GM19240 (cell line): ENCODE data around the gene ZFP90.
"Not testable (repeated sequence)": the region's sequence is repeated elsewhere in the genome, so short reads cannot be mapped to it uniquely, and the experiment has no call there.

Experiments used
- DNase-seq: peaks from one replicate; pipeline ENCODE4 v3.0.0; 2011; ENCODE audit warnings: low spot score; ENCODE audit not compliant: insufficient read length

ZFP90 gene

GRCh38 chr16:68517606-68518166, 21.4 kb upstream of the ZFP90 start:
- DNase-seq: no peak

GRCh38 chr16:68519225-68519745, 19.8 kb upstream of the ZFP90 start:
- DNase-seq: no peak

DNA sequence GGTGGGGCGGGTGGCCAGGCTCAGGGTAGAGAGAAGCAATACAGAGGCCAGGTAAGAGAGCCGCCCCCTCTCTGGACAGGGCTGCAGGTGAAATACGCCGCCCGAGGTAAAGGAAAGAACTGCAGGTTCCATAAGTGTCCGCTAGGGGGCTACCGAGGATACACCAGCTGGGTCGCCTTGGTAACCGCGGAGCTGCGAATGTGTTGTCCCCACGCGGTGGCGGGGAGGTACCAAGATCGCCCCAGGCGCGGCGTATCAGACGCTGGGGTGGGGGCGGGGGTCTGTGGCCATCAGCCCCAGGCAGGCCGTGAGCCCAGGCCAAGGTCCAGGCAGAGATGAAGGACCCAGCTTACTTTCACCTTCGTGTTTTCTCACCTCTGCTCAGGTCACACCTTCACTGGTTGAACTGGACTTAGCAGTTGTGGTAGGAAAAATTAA, 18.4 kb upstream of the ZFP90 start:
- DNase-seq: peak; percentile 99

GRCh38 chr16:68524069-68524820, 14.8 kb upstream of the ZFP90 start:
- no peak for DNase-seq

DNA sequence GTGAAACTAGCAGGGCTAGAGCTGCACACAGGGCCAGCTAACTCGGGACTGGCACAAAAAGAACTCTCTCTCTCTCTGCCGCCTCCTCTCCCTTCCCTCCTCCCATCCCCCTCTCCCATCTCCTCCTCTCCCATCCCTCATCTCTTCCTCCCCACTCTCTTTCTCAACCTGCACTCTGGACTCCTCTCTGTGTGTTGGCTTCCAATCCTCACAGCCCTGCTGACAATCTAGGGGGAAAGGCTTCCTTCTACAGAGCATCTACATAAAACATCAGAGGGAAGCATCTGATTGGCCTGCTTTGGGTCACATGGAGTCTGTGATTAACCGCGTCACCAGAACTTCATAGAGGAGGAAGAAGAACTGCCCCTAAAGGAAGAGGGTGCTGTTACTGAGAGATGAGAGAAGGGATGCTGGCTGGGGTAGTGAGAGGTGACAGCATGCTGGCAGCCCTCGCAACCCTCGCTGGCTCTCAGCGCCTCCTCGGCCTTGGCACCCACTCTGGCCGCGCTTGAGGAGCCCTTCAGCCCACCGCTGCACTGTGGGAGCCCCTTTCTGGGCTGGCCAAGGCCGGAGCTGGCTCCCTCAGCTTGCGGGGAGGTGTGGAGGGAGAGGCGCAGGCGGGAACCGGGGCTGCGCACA, 12.8 kb upstream of the ZFP90 start:
- no peak for DNase-seq

- no peak for DNase-seq
Measured at GRCh38 chr16:68526782-68527145, 12.3 kb upstream of the ZFP90 start.

DNA sequence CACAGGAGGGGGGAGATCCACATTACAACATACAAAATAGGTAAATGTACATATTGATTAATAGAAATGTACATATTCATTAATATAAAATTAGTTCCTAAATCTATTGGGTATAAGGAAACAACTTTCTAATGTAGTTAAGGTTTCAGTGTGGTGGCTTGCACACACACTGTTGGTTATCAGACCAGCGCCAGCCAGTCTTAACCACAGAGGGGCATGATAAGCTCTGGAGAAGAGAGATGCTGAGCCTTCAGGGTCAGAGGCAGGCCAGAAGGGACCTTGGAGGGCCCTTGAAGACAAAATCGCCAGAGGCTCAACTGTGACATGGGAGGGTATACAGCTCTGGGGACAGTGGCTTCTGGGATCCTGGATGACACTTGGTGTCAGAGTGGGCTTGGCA, 10.9 kb upstream of the ZFP90 start:
- no peak for DNase-seq

GRCh38 chr16:68528686-68529379, 10.3 kb upstream of the ZFP90 start:
- peak; percentile 97 for DNase-seq

- no peak for DNase-seq
Measured at GRCh38 chr16:68529608-68529930, 9.5 kb upstream of the ZFP90 start.

GRCh38 chr16:68529931-68530701, 9.0 kb upstream of the ZFP90 start:
- DNase-seq: peak; percentile 97

- no peak for DNase-seq
Measured at GRCh38 chr16:68533937-68534336, 5.2 kb upstream of the ZFP90 start.

DNA sequence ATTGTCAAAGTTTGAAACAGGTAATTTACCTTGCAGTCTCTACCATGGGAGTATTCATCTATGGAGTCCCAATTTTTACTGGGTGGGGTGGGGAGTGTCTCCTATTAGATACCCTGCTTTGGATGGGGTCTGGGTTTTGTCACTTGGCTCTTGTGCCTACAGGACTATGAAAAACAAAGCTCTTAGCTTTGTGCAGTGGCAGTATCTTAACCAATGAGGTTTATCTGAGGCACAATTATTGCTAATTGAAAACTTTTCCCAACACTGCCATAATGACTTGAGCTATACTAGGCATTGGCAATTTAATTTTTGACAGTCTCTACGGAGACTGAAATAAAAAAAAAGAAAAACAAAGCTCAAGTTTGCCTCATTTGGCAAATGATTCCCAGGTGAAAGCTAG, 3.8 kb upstream of the ZFP90 start:
- DNase-seq: no peak

GRCh38 chr16:68539711-68540239, 684 bp downstream of the ZFP90 start:
- no peak for DNase-seq

DNA sequence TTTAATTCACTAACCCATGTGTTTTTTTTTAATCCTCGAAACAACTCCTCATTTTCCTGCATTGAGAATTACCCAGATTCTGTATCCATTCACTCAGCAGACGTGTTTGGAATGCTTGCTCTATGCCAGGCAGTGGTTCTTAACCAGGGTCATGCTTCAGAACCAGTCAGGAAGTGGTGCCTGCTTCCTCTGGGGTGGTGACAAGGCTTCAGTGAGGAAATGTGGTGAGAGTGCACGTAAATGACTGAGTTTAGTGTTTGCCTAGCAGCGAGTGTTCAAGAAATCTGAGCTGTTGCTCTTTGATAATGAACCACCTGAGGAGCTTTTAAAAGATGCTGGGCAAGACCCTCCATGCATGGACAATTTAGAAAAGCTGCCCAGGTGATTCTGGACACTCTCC, 9.9 kb downstream of the ZFP90 start:
- DNase-seq: no peak

DNA sequence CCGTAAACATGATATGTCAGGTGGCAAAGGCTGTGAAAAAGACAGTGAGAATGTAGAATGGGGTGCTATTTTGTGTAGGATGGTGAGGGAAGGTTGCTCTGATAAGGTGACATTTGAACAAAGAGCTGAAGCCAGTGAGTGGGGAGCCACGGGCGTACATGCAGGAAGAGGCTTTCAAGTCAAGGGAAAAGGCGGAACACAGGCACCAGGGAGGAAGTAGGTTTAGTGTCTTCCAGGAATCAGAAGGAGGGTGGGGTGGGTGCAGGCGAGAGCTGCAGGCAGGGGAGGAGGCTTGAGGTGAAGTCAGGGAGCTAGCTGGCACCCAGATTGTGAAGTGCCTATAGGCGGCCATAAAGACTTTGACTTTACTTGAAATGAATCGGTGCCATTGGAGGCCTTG, 14.1 kb downstream of the ZFP90 start:
- DNase-seq: no peak

GRCh38 chr16:68560341-68560740, 21.2 kb downstream of the ZFP90 start:
- not testable (repeated sequence) for DNase-seq

DNA sequence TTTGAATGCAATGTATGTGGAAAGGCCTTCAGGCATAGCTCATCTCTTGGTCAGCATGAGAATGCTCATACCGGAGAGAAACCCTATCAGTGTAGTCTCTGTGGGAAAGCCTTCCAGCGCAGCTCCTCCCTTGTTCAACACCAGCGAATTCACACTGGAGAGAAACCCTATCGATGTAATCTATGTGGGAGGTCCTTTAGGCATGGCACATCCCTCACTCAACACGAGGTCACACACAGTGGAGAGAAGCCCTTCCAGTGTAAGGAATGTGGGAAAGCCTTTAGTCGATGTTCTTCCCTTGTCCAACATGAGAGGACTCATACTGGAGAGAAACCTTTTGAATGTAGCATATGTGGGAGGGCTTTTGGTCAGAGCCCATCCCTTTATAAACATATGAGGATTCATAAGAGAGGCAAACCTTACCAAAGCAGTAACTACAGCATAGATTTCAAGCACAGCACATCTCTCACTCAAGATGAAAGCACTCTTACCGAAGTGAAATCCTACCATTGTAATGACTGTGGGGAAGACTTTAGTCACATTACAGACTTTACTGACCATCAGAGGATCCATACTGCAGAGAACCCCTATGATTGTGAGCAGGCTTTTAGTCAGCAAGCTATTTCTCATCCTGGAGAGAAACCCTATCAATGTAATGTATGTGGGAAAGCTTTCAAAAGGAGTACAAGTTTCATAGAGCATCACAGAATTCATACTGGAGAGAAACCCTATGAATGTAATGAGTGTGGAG, 24.7 kb downstream of the ZFP90 start:
- no peak for DNase-seq

DNA sequence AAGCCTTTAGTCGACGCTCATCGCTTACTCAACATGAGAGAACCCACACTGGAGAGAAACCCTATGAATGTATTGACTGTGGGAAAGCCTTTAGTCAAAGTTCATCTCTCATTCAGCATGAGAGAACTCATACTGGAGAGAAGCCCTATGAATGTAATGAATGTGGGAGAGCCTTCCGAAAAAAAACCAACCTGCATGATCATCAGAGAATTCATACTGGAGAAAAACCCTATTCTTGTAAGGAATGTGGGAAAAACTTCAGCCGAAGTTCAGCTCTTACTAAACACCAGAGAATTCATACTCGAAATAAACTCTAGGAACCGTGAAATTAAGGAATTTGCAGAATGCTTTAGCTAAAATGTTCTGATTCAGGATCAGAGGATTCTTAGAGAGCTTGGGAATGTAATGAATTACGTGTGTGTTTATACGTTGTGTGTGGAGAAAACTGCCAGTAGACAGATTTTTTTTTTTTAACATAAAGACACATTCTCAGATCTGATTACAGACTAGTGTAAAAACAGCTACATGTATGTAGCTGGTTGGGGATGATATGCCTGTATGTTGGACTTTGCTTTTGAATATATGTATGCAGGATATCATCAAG, 25.4 kb downstream of the ZFP90 start:
- no peak for DNase-seq

GRCh38 chr16:68574479-68574878, 35.4 kb downstream of the ZFP90 start:
- DNase-seq: no peak

DNA sequence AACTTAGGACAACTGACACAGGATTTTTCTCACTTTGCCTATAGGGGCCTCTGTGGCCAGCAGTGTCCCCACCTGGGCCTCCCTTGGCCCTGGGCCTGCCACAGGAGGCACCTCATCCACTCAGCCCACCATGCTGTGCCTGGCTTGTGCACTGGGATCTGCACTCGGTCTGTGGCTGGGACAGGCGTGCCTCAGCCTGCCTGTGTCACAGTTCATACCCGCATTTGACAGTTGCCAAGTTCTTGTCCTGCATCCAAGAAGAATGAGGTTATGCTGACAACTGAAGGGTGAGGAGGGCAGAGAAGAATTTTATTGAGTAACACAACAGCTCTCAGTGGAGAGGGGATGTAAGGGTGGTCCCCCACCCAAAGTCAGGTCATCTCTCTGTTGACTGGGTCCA, 36.0 kb downstream of the ZFP90 start:
- no peak for DNase-seq
